ENCODE measurements around the gene FTH1. TPM values are rescaled to one million over a fixed set of nuclear protein-coding genes. Genes with fewer than 3 reads are reported as not detected.

Gene FTH1
- total RNA-seq, 1 donor from 2014 or later: 436 TPM

GRCh38 chr11:61949169-61950034, 18.0 kb downstream of the FTH1 start:
- peak; percentile 70 to 74 for DNase-seq (ENCODE audit: low read depth in 2 of 2)

- no peak for DNase-seq (ENCODE audit: low read depth in 2 of 2)
Measured at GRCh38 chr11:61948505-61948904, 18.9 kb downstream of the FTH1 start.

- peak; percentile 77 to 92 for DNase-seq (ENCODE audit: low read depth in 2 of 2)
Measured at GRCh38 chr11:61947486-61948210, 19.8 kb downstream of the FTH1 start.

GRCh38 chr11:61946894-61947293, 20.5 kb downstream of the FTH1 start:
- no peak for DNase-seq (ENCODE audit: low read depth in 2 of 2)

- DNase-seq (ENCODE audit: low read depth in 2 of 2): no peak
Measured at GRCh38 chr11:61945191-61945590, 22.2 kb downstream of the FTH1 start.

GRCh38 chr11:61940466-61940865, 27.0 kb downstream of the FTH1 start:
- DNase-seq (ENCODE audit: low read depth in 2 of 2): no peak

- no peak for DNase-seq (ENCODE audit: low read depth in 2 of 2)
Measured at GRCh38 chr11:61935861-61936260, 31.6 kb downstream of the FTH1 start.

GRCh38 chr11:61930933-61931332, 36.5 kb downstream of the FTH1 start:
- no peak for DNase-seq (ENCODE audit: low read depth in 2 of 2)

GRCh38 chr11:61928606-61929005, 38.8 kb downstream of the FTH1 start:
- DNase-seq (ENCODE audit: low read depth in 2 of 2): no peak

- no peak for DNase-seq (ENCODE audit: low read depth in 2 of 2)
Measured at GRCh38 chr11:61927501-61927900, 39.9 kb downstream of the FTH1 start.

- no peak for DNase-seq (ENCODE audit: low read depth in 2 of 2)
Measured at GRCh38 chr11:61926235-61926634, 41.2 kb downstream of the FTH1 start.

GRCh38 chr11:61925736-61926135, 41.7 kb downstream of the FTH1 start:
- no peak for DNase-seq (ENCODE audit: low read depth in 2 of 2)

GRCh38 chr11:61924064-61924455, 43.4 kb downstream of the FTH1 start:
- no peak for DNase-seq (ENCODE audit: low read depth in 2 of 2)

- DNase-seq (ENCODE audit: low read depth in 2 of 2): peak in 1 of 2 donors; percentile 50
Measured at GRCh38 chr11:61923166-61924063, 44.0 kb downstream of the FTH1 start.

GRCh38 chr11:61922539-61922938, 44.9 kb downstream of the FTH1 start:
- DNase-seq (ENCODE audit: low read depth in 2 of 2): peak in 1 of 2 donors; percentile 69

- no peak for DNase-seq (ENCODE audit: low read depth in 2 of 2)
Measured at GRCh38 chr11:61921446-61921845, 46.0 kb downstream of the FTH1 start.

- no peak for DNase-seq (ENCODE audit: low read depth in 2 of 2)
Measured at GRCh38 chr11:61919705-61920631, 47.5 kb downstream of the FTH1 start.

GRCh38 chr11:61918938-61919704, 48.3 kb downstream of the FTH1 start:
- no peak for DNase-seq (ENCODE audit: low read depth in 2 of 2)

GRCh38 chr11:61918251-61918937, 49.0 kb downstream of the FTH1 start:
- no peak for DNase-seq (ENCODE audit: low read depth in 2 of 2)
